NT2/D1 (cell line): ENCODE results near the gene TBCA.

Source experiments
- YY1 ChIP-seq: IDR thresholded peaks from 2 replicates; pipeline ENCODE4 v1.6.1; 2011; ENCODE audit not compliant: insufficient read length, insufficient read depth
- ZNF274 ChIP-seq: IDR thresholded peaks from 2 replicates; pipeline ENCODE4 v1.6.1; 2011; ENCODE audit warnings: mild to moderate bottlenecking, low read depth, low read length

GRCh38 chr5:77741608-77742007 lies 34.5 kb downstream of the TBCA start:
- TF ChIP-seq YY1 = no peak
- TF ChIP-seq ZNF274 = no peak
